HepG2 (cell line): ENCODE results near the gene YWHAB. TPM values are rescaled to one million over a fixed set of nuclear protein-coding genes. Genes with fewer than 3 reads are reported as not detected.

Experiments
- FIP1L1 ChIP-seq: fragments of 200-400 bp; formaldehyde crosslinking; IDR thresholded peaks from 2 replicates; pipeline ENCODE4 v1.6.1; 2018; ENCODE audit warnings: low read depth, mild to moderate bottlenecking, low read length, moderate library complexity, borderline replicate concordance; ENCODE audit not compliant: insufficient read depth
- HNRNPLL ChIP-seq: fragments of 200-400 bp; formaldehyde crosslinking; IDR thresholded peaks from 2 replicates; pipeline ENCODE4 v1.6.1; 2017; ENCODE audit warnings: mild to moderate bottlenecking, low read depth, low read length; ENCODE audit not compliant: poor library complexity, severe bottlenecking
- SOX5 ChIP-seq: IDR thresholded peaks from 2 replicates; pipeline ENCODE4 v1.6.1; 2016; ENCODE audit warnings: borderline replicate concordance
- ZNF766 ChIP-seq: sonication (generic); formaldehyde crosslinking; IDR thresholded peaks from 2 replicates; pipeline ENCODE4 v1.5.0; 2020; ENCODE audit warnings: missing genetic modification reagents, borderline replicate concordance
- polyA plus RNA-seq, 8 experiments: library from polyadenylated mRNA; depleted of rRNA in 3 of 8; stranded (reverse) in 7 of 8; unstranded in 1 of 8; fragments of >200 nt; fragmentation: Illumina TruSeq in 4 of 8; extraction: Trizol in 4 of 8; gene quantifications; 2 replicates each; pipeline versions ENCODE4 v1.2.1 to v1.2.3, GENCODE V29; 2011 to 2016; ENCODE audit warnings: low read depth in 4 of 8, missing spikeins in 1 of 8, mixed read lengths in 1 of 8; ENCODE audit not compliant: insufficient read depth in 1 of 8
- total RNA-seq, 5 experiments: library from RNA; depleted of rRNA; stranded (reverse); fragments of >200 nt; fragmentation: Illumina TruSeq; extraction: Trizol; gene quantifications; 2 replicates each; pipeline ENCODE4 v1.2.3, GENCODE V29; 2016; ENCODE audit warnings: low read depth in 1 of 5
- TF ChIP-seq, protein P1 (sequence below): sonication (generic); formaldehyde crosslinking; IDR thresholded peaks from 2 replicates; pipeline ENCODE4 v1.5.0; 2020; ENCODE audit warnings: mild to moderate bottlenecking, missing genetic modification reagents
- TF ChIP-seq, protein P2 (sequence below): sonication (generic); formaldehyde crosslinking; IDR thresholded peaks from 2 replicates; pipeline ENCODE4 v1.4.0; 2020; ENCODE audit warnings: mild to moderate bottlenecking, missing genetic modification reagents, borderline replicate concordance

YWHAB gene
- total and polyA plus RNA-seq, 2 of the 13 experiments (the other 11 are each of a cell fraction or from before 2014, with no cell fraction given) = 77.2 to 121 TPM

DNA sequence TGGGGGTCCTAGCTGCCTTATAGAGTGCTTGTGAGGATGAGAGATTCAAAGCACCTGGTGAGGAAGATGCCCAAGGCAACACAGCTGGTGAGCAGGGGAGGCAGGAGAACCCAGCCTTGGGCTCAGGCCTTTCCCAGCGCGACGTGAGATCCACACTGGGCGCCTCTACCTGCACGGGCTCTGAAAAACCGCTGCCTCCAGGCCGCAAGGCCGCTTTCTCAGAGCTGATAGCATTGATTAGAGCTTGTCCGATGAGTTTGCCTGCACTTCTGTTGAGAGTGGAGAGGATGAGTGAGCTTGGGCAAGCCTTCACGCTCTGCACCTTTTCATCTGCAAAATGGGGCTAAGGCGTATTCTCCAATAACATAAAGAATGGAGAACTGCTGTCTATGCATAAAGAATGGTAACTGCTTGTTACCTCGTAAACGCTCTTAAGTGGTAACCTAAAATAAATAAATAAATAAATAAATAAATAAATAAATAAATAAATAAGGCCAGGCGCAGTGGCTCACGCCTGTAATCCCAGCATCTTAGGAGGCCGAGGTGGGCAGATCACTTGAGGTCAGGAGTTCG is 25.3 kb downstream of the YWHAB start (continued):
- TF ChIP-seq SOX5 (CRISPR knock-in tag) (no peak), FIP1L1 (no peak), HNRNPLL (no peak), ZNF766 (CRISPR knock-in tag) (no peak)
- TF ChIP-seq, protein P1, sequence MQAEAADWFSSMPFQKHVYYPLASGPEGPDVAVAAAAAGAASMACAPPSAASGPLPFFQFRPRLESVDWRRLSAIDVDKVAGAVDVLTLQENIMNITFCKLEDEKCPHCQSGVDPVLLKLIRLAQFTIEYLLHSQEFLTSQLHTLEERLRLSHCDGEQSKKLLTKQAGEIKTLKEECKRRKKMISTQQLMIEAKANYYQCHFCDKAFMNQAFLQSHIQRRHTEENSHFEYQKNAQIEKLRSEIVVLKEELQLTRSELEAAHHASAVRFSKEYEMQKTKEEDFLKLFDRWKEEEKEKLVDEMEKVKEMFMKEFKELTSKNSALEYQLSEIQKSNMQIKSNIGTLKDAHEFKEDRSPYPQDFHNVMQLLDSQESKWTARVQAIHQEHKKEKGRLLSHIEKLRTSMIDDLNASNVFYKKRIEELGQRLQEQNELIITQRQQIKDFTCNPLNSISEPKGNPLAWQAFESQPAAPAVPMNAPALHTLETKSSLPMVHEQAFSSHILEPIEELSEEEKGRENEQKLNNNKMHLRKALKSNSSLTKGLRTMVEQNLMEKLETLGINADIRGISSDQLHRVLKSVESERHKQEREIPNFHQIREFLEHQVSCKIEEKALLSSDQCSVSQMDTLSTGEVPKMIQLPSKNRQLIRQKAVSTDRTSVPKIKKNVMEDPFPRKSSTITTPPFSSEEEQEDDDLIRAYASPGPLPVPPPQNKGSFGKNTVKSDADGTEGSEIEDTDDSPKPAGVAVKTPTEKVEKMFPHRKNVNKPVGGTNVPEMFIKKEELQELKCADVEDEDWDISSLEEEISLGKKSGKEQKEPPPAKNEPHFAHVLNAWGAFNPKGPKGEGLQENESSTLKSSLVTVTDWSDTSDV (CRISPR knock-in tag) = no peak
- TF ChIP-seq, protein P2, sequence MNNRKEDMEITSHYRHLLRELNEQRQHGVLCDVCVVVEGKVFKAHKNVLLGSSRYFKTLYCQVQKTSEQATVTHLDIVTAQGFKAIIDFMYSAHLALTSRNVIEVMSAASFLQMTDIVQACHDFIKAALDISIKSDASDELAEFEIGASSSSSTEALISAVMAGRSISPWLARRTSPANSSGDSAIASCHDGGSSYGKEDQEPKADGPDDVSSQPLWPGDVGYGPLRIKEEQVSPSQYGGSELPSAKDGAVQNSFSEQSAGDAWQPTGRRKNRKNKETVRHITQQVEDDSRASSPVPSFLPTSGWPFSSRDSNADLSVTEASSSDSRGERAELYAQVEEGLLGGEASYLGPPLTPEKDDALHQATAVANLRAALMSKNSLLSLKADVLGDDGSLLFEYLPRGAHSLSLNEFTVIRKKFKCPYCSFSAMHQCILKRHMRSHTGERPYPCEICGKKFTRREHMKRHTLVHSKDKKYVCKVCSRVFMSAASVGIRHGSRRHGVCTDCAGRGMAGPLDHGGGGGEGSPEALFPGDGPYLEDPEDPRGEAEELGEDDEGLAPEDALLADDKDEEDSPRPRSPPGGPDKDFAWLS (CRISPR knock-in tag) = no peak
